ENCODE data around the gene ACTMAP. TPM values are rescaled to one million over a fixed set of nuclear protein-coding genes. Genes with fewer than 3 reads are reported as not detected.
A peak's percentile ranks its signal among the peaks of the same experiment; 100 is the strongest.

ACTMAP gene
- total and polyA plus RNA-seq, 4 donors = 0.93 to 7.7 (median 3.0) TPM

- H3K27ac ChIP-seq (ENCODE audit: low read depth in 1 of 2, low read length in 2 of 2) = no peak overlapping the region
- no peaks in the 10 kb centered on the region for H3K27me3 ChIP-seq (ENCODE audit: control insufficient read depth in 4 of 4, insufficient read depth in 4 of 4, low read length in 3 of 4)
- H3K36me3 ChIP-seq (ENCODE audit: control insufficient read depth in 4 of 4, insufficient read depth in 3 of 4, low read depth in 1 of 4, low read length in 3 of 4) = peaks cover 15 to 50% (median 29%) of the 10 kb centered on the region in 4 donors
- 84% methylated on average over 18 of the region's 18 CpGs for WGBS
- H3K9ac ChIP-seq (ENCODE audit: low read depth in 1 of 2, low read length in 2 of 2) = no peak overlapping the region
- H3K4me3 ChIP-seq (ENCODE audit: low read depth in 1 of 3, low read length in 3 of 3) = no peak overlapping the region
- H3K9me3 ChIP-seq (ENCODE audit: control insufficient read depth in 4 of 4, low read length in 3 of 4) = no peaks in the 10 kb centered on the region
- DNase-seq (ENCODE audit: low spot score) = no peak
- H3K4me1 ChIP-seq (ENCODE audit: control insufficient read depth in 4 of 4, insufficient read depth in 4 of 4, low read length in 3 of 4) = no peaks in the 10 kb centered on the region
- peak; percentile 21 for TF ChIP-seq CTCF (IDR thresholded peaks at IDR 0.05; ENCODE audit: low read depth, low read length, missing input control)
- no peak for TF ChIP-seq JUND (IDR thresholded peaks at IDR 0.05)
- TF ChIP-seq EGR1 (IDR thresholded peaks at IDR 0.05; ENCODE audit: low read depth in 2 of 2) = no peak
- TF ChIP-seq FOXA2 (IDR thresholded peaks at IDR 0.05) = no peak
- peak in 1 of 2 donors; percentile 67 for TF ChIP-seq RAD21 (IDR thresholded peaks at IDR 0.05)
- no peak for TF ChIP-seq NR2F2 (IDR thresholded peaks at IDR 0.05)
- TF ChIP-seq YY1 (IDR thresholded peaks at IDR 0.05) = no peak
Measured at GRCh38 chr19:40702337-40703012, 47.8 kb downstream of the ACTMAP start.

DNA sequence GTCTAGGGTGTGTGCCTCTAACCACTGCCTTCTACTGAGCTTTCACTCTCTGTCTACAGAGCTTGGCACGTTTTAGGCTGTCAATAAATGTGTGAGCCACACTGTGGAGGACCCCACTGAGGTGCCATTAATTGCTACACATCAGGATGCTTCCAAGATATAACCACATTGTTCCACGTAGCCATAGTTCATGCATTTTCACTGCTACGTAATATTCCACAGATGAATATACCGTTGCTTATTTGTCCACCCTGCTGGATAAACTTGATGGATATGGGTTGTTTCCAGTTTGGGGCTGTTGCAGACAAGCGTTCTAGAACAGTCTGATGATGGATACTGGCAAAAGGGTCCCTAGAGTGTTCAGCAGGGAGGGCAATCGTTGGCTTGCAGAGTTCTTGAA, 48.5 kb downstream of the ACTMAP start:
- DNase-seq (ENCODE audit: low spot score) = no peak
- Histone ChIP-seq H3K27me3 (ENCODE audit: control insufficient read depth in 4 of 4, insufficient read depth in 4 of 4, low read length in 3 of 4) (no peaks in the 10 kb centered on the region), H3K36me3 (ENCODE audit: control insufficient read depth in 4 of 4, insufficient read depth in 3 of 4, low read depth in 1 of 4, low read length in 3 of 4) (peaks cover 15 to 50% (median 29%) of the 10 kb centered on the region in 4 donors), H3K9me3 (ENCODE audit: control insufficient read depth in 4 of 4, low read length in 3 of 4) (no peaks in the 10 kb centered on the region), H3K4me1 (ENCODE audit: control insufficient read depth in 4 of 4, insufficient read depth in 4 of 4, low read length in 3 of 4) (no peaks in the 10 kb centered on the region), H3K27ac (ENCODE audit: low read depth in 1 of 2, low read length in 2 of 2) (no peak overlapping the region), H3K9ac (ENCODE audit: low read depth in 1 of 2, low read length in 2 of 2) (no peak overlapping the region), H3K4me3 (ENCODE audit: low read depth in 1 of 3, low read length in 3 of 3) (no peak overlapping the region)
- 95% methylated on average over 6 of the region's 6 CpGs for WGBS
- no peak for TF ChIP-seq ATF3 (IDR thresholded peaks at IDR 0.05)
- TF ChIP-seq CTCF (IDR thresholded peaks at IDR 0.05; ENCODE audit: low read depth, low read length, missing input control) = no peak
- no peak for TF ChIP-seq SP1 (IDR thresholded peaks at IDR 0.05)
- no peak for TF ChIP-seq RXRA (IDR thresholded peaks at IDR 0.05)
- TF ChIP-seq, protein P1, sequence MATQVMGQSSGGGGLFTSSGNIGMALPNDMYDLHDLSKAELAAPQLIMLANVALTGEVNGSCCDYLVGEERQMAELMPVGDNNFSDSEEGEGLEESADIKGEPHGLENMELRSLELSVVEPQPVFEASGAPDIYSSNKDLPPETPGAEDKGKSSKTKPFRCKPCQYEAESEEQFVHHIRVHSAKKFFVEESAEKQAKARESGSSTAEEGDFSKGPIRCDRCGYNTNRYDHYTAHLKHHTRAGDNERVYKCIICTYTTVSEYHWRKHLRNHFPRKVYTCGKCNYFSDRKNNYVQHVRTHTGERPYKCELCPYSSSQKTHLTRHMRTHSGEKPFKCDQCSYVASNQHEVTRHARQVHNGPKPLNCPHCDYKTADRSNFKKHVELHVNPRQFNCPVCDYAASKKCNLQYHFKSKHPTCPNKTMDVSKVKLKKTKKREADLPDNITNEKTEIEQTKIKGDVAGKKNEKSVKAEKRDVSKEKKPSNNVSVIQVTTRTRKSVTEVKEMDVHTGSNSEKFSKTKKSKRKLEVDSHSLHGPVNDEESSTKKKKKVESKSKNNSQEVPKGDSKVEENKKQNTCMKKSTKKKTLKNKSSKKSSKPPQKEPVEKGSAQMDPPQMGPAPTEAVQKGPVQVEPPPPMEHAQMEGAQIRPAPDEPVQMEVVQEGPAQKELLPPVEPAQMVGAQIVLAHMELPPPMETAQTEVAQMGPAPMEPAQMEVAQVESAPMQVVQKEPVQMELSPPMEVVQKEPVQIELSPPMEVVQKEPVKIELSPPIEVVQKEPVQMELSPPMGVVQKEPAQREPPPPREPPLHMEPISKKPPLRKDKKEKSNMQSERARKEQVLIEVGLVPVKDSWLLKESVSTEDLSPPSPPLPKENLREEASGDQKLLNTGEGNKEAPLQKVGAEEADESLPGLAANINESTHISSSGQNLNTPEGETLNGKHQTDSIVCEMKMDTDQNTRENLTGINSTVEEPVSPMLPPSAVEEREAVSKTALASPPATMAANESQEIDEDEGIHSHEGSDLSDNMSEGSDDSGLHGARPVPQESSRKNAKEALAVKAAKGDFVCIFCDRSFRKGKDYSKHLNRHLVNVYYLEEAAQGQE (IDR thresholded peaks at IDR 0.05) = no peak
- TF ChIP-seq, protein P2, sequence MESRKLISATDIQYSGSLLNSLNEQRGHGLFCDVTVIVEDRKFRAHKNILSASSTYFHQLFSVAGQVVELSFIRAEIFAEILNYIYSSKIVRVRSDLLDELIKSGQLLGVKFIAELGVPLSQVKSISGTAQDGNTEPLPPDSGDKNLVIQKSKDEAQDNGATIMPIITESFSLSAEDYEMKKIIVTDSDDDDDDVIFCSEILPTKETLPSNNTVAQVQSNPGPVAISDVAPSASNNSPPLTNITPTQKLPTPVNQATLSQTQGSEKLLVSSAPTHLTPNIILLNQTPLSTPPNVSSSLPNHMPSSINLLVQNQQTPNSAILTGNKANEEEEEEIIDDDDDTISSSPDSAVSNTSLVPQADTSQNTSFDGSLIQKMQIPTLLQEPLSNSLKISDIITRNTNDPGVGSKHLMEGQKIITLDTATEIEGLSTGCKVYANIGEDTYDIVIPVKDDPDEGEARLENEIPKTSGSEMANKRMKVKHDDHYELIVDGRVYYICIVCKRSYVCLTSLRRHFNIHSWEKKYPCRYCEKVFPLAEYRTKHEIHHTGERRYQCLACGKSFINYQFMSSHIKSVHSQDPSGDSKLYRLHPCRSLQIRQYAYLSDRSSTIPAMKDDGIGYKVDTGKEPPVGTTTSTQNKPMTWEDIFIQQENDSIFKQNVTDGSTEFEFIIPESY (IDR thresholded peaks at IDR 0.05) = no peak
- TF ChIP-seq TAF1 (conservative IDR thresholded peaks at IDR 0.05) = no peak
- TF ChIP-seq JUND (IDR thresholded peaks at IDR 0.05) = no peak
- no peak for TF ChIP-seq HNF4G (IDR thresholded peaks at IDR 0.05)
- no peak for TF ChIP-seq RAD21 (IDR thresholded peaks at IDR 0.05)
- TF ChIP-seq EGR1 (IDR thresholded peaks at IDR 0.05; ENCODE audit: low read depth in 2 of 2) = no peak
- TF ChIP-seq HNF4A (conservative IDR thresholded peaks at IDR 0.05) = no peak
- TF ChIP-seq FOXA1 (IDR thresholded peaks at IDR 0.05) = no peak
- no peak for TF ChIP-seq FOXA2 (IDR thresholded peaks at IDR 0.05)
- no peak for TF ChIP-seq YY1 (IDR thresholded peaks at IDR 0.05)
- no peak for TF ChIP-seq NR2F2 (IDR thresholded peaks at IDR 0.05)
- no peak for TF ChIP-seq GABPA (IDR thresholded peaks at IDR 0.05 in 1 of 2, conservative IDR thresholded peaks at IDR 0.05 in 1 of 2)
- TF ChIP-seq, protein P3, sequence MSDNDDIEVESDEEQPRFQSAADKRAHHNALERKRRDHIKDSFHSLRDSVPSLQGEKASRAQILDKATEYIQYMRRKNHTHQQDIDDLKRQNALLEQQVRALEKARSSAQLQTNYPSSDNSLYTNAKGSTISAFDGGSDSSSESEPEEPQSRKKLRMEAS (IDR thresholded peaks at IDR 0.05) = no peak

Data from liver (tissue), 9 donors.